ENCODE measurements around the gene EML1.

The EML1 gene

DNA sequence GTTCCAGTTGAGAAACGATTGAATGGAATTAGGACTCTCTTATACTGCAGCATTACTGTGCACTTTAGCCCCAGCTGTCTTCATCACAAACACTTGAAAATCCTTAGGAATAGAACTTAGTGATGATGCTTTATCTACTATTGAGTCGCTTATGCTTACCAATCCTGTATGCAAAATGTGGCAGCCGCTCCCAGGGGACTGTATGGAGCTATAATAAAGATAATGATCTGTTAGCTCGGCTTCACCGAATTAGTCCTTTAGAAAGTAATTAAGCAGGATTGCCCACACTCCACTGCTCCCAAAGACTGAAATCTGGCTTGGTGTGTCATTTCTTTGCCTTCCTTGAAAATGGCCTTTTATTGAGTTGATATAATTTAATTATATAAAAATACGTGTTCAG lies 10.6 kb downstream of the EML1 start:
- DNase-seq (ENCODE audit: low spot score), result no peak

DNA sequence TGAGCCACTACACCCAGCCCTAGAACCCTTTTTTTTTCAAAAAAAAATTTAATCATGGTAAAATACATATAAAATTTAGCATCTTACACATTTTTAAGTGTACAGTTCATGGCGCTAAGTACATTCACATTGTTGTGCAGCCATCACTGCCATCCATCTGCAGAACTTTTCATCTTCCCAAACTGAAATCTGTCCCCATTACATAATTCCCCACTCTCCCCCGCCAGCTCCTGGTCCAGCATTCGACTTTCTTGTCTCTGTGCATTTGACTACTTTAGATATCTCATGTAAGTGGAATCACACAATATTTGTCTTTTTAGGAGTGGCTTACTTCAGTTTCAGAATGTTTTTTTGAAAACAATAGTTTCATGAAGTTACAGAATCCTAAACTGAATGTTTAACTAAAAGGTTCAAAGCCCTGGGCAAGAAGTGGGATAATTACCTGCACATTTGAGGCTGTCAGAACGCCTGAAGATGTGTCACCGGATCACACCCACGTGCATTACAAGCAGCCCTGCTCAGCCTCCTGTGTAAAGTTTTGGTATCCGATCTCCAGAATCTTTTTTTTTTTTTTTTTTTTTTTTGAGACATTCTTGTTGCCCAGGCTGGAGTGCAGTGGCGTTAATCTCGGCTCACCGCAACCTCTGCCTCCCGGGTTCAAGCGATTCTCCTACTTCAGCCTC lies 12.7 kb downstream of the EML1 start:
- DNase-seq (ENCODE audit: low spot score), result no peak

GRCh38 chr14:99806836-99807235 lies 13.6 kb downstream of the EML1 start:
- no peak for DNase-seq (ENCODE audit: low spot score)

DNA sequence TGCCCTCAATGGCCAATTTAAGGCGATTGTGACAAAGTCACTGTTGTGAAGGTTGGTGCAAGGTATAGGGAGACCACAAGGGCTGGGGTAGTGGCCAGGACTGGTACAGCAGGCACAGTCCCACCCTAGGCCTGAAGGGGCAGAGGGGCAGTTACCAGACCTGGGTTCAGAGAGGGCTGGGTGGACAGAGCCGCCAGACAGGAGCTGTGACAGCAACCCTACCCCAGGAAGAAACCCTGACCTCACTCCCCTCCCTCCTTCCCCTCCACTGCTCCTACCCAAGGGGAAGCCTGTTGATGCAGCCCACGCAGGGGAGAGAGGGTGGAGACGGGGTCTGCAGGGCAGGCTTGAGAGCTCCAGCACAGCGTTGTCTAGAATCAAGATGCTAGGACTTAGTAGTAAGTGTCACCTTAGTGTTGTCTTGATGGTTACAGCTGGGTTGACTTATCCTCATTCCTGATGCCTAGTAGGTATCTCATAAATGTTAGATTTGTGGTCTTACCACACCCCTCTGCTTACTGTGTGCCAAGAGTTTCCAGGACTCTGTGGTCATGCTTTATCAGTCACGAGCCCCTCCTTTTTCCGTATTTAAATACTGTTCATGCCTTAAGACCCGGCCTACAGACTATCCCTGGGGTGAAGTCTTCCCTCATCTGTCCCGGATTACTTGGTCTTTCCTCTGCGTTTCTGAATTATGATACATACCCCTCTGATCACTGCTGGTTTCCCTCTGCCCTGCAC lies 14.4 kb downstream of the EML1 start:
- DNase-seq (ENCODE audit: low spot score), result no peak

- no peak for DNase-seq (ENCODE audit: low spot score)
These were observed 14.9 kb downstream of the EML1 start for GRCh38 chr14:99808154-99808505.

- DNase-seq (ENCODE audit: low spot score), result no peak
These were observed 15.3 kb downstream of the EML1 start for GRCh38 chr14:99808515-99808914.

- DNase-seq (ENCODE audit: low spot score), result no peak
These were observed 16.1 kb downstream of the EML1 start for GRCh38 chr14:99809360-99809759.

GRCh38 chr14:99809859-99810558 lies 16.8 kb downstream of the EML1 start:
- no peak for DNase-seq (ENCODE audit: low spot score)

DNA sequence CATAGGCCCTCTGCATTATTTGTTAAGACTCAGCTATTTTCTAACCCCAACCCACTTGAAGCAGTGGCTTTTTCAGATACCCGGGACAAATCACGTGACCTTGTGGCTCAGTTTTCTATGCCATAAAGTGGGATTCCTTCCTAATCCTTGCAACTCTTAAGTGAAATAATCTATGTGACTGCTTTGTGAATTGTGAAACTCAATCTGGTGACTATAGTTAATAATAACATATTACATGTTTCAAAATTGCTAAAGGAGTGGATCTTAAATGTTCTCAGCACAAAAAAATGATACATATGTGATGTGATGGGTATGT lies 17.3 kb downstream of the EML1 start:
- DNase-seq (ENCODE audit: low spot score), result no peak

DNA sequence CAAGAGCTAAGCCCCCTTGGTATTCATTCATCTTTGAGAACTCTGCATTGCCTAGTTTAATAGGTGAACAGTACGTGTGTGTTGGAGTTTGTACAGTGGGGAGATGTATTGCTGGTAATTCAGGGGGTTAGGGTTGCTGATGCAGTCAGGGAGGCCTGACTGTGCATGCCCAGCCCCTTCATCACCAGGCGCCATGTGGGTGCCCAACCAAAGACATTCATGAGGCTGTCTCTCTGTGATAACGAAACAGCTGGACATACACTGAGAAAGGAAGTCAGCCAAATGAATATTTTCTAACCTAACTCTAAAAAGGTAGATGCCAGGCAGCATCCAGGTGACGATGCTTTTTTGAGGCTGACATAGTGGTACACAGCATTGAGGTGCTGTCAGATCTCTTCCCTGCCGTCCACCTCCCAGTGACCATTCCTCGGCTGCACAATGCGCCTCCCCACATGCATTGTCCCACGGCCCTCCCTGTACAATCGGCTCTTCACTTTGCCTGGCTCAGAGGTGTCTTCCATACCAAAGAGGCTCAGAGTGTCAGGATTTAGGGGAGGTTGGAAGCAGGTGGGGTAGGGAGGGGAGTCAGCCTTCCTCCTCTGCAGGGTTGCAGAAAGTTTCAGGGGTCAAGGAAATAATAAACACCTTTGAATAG lies 19.0 kb downstream of the EML1 start:
- no peak for DNase-seq (ENCODE audit: low spot score)

- DNase-seq (ENCODE audit: low spot score), result no peak
These were observed 19.7 kb downstream of the EML1 start for GRCh38 chr14:99812892-99813291.

- no peak for DNase-seq (ENCODE audit: low spot score)
These were observed 22.5 kb downstream of the EML1 start for GRCh38 chr14:99815696-99816095.

GRCh38 chr14:99816217-99816616 lies 23.0 kb downstream of the EML1 start:
- DNase-seq (ENCODE audit: low spot score), result no peak

DNA sequence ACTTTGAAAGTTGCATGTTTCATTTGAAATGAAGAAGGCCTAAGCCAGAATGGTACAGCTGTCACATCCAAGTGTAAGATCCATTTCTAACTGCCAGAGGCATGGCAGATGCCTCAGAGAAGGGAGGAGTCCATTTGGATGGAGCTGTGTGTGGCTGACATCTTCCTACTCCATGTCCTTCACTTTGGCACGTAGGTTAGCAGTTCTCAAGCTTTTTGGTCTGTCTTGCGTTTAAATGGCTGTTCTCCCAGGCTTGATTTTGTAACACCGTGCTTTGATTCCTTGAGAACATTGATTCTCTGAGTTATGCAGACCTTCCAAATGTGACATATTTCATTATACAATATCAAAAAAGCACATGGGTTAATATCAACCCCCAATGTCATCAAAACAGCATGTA lies 23.4 kb downstream of the EML1 start:
- no peak for DNase-seq (ENCODE audit: low spot score)

DNA sequence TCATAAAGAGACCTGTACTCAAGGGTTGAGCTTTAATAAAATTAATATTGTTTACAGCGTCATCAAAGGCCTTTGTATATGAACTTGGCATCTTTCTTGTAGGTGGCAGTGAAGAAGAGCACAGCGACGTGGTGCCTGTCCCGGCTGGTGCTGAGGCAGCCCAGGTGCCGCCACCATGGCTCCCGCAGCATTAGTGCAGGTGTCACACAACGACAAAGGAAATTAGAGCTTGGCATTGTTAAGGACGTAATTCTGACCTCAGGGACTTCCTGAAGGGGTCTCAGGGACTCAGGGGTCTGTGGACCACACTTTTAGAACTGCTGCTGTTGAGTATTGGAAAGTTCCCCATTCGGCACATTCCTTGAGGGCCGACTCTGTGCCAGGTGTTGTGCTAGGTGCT lies 24.1 kb downstream of the EML1 start:
- DNase-seq (ENCODE audit: low spot score), result no peak

GRCh38 chr14:99818503-99819036 lies 25.4 kb downstream of the EML1 start:
- DNase-seq (ENCODE audit: low spot score), result no peak

- DNase-seq (ENCODE audit: low spot score), result no peak
These were observed 26.3 kb downstream of the EML1 start for GRCh38 chr14:99819514-99819913.

DNA sequence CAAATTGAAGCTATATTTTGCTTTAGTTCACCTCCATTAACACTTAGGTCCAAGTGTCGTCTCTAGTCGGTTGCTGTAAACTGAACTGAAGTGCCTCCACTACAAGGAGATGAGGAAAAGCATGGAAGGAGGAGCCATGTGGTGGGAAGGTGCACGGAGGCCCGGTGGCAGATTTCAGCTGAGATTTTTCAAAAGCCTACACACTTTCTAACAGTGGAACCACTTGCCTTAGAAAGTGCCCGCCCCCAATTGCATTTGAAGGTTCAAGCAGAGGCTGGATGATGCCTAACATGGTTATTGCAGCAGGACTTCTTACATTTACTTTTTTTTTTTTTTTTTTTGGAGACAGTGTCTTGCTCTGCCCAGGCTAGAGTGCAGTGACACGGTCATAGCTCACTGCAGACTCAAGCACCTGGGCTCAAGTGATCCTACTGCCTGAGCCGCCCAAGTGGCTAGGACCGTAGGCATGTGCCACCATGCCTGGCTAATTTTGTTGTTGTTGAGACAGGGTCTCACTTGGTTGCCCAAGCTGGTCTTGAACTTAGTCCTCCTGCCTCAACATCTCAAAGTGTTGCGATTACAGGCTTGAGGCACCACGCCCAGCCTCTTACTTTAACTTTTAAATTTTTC lies 27.6 kb downstream of the EML1 start:
- no peak for DNase-seq (ENCODE audit: low spot score)

GRCh38 chr14:99821519-99822508 lies 28.6 kb downstream of the EML1 start:
- DNase-seq (ENCODE audit: low spot score), result no peak

DNA sequence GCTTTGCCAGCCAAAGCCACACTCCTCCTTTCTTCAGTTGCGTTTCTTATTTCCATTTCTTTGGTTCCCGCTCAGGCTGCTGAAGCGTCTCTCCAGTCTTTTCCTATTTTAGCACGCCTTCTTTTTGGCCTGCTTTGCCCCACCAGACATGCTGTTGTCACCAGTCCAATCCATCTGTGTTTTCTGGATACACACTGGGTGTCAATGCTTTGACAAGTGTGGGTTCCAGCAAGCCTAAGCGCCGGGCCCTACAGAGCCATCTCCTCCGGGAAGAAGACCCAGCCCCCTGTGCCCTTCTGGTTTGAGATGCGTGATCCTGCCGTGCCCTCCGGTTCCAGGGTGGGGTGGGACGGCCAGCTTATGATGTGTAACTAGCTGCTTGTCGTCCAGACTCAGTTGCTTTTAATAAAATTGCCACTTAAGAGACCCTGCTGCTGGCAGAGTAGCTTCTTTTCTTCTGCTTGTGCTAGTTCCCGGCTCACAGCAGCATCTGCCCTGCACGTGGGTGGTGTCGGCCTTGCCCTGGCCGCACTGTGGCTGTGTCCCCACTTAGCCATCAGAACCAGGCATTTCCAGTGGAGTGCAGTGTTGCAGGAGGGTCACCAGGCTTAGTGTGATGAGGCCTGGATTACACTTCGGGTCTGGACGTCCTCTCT lies 29.7 kb downstream of the EML1 start:
- DNase-seq (ENCODE audit: low spot score), result no peak

All from germinal center (tissue), 1 donor.